Brain microvascular endothelial cell (primary cell): Measurements from ENCODE around the gene CAPN13.

Experiments used
- DNase-seq: peaks from one replicate; pipeline ENCODE4 v3.0.0-alpha.2; 2020
- H3K27ac ChIP-seq: fragments of 250-450 bp; sonication (Bioruptor Pico); 2 replicates; pipeline ENCODE4 v1.5.1; 2020; ENCODE audit warnings: mild to moderate bottlenecking, moderate library complexity
- H3K27me3 ChIP-seq: fragments of 250-450 bp; sonication (Bioruptor Pico); replicated peaks from 2 replicates; pipeline ENCODE4 v1.5.1; 2020; ENCODE audit warnings: mild to moderate bottlenecking
- H3K36me3 ChIP-seq: fragments of 250-450 bp; sonication (Bioruptor Pico); replicated peaks from 2 replicates; pipeline ENCODE4 v1.5.1; 2020; ENCODE audit warnings: mild to moderate bottlenecking
- H3K4me3 ChIP-seq: 2 replicates; pipeline ENCODE4 v1.5.1; 2011; ENCODE audit warnings: low read depth, mild to moderate bottlenecking, control low read depth, low read length, moderate library complexity
- in situ Hi-C: cut with HindIII; loops from 2 replicates; pipeline ENCODE4 v1.10.0; 2017; ENCODE audit warnings: low sequenced_read_pairs, low pct_ligation_motif_present
- TF ChIP-seq, protein P1 (sequence below): IDR thresholded peaks from 2 replicates; pipeline ENCODE4 v1.5.1; 2011; ENCODE audit warnings: low read depth, mild to moderate bottlenecking, moderate library complexity, low read length, control low read depth, inconsistent platforms; ENCODE audit errors: missing control alignments

CAPN13 gene, protein sequence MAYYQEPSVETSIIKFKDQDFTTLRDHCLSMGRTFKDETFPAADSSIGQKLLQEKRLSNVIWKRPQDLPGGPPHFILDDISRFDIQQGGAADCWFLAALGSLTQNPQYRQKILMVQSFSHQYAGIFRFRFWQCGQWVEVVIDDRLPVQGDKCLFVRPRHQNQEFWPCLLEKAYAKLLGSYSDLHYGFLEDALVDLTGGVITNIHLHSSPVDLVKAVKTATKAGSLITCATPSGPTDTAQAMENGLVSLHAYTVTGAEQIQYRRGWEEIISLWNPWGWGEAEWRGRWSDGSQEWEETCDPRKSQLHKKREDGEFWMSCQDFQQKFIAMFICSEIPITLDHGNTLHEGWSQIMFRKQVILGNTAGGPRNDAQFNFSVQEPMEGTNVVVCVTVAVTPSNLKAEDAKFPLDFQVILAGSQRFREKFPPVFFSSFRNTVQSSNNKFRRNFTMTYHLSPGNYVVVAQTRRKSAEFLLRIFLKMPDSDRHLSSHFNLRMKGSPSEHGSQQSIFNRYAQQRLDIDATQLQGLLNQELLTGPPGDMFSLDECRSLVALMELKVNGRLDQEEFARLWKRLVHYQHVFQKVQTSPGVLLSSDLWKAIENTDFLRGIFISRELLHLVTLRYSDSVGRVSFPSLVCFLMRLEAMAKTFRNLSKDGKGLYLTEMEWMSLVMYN

GRCh38 chr2:30807249-30807648 lies at the start of gene CAPN13:
Gene CAPN13 (minus strand): TSS chr2:30807446. CDS start chr2:30787325, 20,121 bp downstream.
- H3K27ac ChIP-seq = no peak within 1 kb of the TSS
- TF ChIP-seq, protein P1, sequence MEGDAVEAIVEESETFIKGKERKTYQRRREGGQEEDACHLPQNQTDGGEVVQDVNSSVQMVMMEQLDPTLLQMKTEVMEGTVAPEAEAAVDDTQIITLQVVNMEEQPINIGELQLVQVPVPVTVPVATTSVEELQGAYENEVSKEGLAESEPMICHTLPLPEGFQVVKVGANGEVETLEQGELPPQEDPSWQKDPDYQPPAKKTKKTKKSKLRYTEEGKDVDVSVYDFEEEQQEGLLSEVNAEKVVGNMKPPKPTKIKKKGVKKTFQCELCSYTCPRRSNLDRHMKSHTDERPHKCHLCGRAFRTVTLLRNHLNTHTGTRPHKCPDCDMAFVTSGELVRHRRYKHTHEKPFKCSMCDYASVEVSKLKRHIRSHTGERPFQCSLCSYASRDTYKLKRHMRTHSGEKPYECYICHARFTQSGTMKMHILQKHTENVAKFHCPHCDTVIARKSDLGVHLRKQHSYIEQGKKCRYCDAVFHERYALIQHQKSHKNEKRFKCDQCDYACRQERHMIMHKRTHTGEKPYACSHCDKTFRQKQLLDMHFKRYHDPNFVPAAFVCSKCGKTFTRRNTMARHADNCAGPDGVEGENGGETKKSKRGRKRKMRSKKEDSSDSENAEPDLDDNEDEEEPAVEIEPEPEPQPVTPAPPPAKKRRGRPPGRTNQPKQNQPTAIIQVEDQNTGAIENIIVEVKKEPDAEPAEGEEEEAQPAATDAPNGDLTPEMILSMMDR = no peak
- no peaks in the 10 kb centered on the region for H3K36me3 ChIP-seq
- in situ Hi-C loops = no loop called here
- no peaks in the 10 kb centered on the region for H3K27me3 ChIP-seq
- DNase-seq = no peak
- H3K4me3 ChIP-seq = no peak within 1 kb of the TSS

DNA sequence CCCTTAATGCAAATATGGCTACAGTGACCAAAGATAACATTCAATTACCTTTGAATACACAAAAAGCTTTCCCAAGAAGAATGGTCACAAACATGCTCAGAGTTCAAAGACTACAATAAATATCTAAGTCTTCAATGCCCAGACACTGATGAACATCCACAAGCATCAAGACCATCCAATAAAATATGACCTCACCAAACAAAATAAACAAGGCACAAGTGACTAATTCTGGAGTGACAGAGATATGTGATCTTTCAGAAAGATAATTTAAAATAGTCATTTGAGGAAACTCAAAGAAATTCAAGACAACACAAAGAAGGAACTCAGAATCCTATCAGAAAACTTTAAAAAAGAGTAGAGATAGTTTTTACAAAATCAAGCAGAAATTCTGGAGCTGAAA lies 40.6 kb upstream of the CAPN13 start:
- H3K36me3 ChIP-seq = no peaks in the 10 kb centered on the region
- TF ChIP-seq, protein P1 = no peak
- no peak overlapping the region for H3K27ac ChIP-seq
- in situ Hi-C loops = no loop called here
- no peak for DNase-seq
- H3K4me3 ChIP-seq = no peak overlapping the region
- H3K27me3 ChIP-seq = no peaks in the 10 kb centered on the region

- Histone ChIP-seq H3K36me3 (no peaks in the 10 kb centered on the region), H3K27ac (no peak overlapping the region), H3K27me3 (no peaks in the 10 kb centered on the region), H3K4me3 (no peak overlapping the region)
- in situ Hi-C loops = no loop called here
- DNase-seq = no peak
- TF ChIP-seq, protein P1 = no peak
Observed at GRCh38 chr2:30847329-30847728, 40.1 kb upstream of the CAPN13 start.

GRCh38 chr2:30828586-30828985 lies 21.3 kb upstream of the CAPN13 start:
- DNase-seq = no peak
- Histone ChIP-seq H3K27me3 (no peaks in the 10 kb centered on the region), H3K27ac (no peak overlapping the region), H3K4me3 (no peak overlapping the region), H3K36me3 (no peaks in the 10 kb centered on the region)
- in situ Hi-C loops = no loop called here
- TF ChIP-seq, protein P1 = no peak

DNA sequence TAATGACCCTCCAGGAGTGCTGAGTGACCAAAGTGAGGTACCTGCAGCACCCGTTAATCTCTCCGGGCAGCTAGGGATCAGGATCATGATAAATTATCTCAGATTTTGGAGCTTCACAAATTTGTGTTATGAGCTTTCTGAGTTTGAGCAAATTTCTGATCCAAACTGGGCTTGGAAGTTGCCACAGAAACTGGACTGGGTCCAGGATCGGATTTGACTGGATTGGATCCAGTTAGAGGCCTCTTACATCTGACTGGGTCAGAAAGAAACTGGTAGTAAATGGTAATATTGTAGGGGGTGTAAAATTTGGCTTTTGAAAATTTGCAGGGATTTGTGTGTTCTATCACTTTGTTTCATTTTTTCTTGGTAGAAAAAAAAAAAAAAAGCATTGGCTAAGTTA lies 19.7 kb upstream of the CAPN13 start:
- in situ Hi-C loops = no loop called here

More for the DNA sequence above, 19.7 kb upstream of the CAPN13 start:
- Histone ChIP-seq H3K36me3 (no peaks in the 10 kb centered on the region), H3K4me3 (no peak overlapping the region), H3K27ac (no peak overlapping the region), H3K27me3 (no peaks in the 10 kb centered on the region)
- TF ChIP-seq, protein P1 = no peak
- no peak for DNase-seq
